Measurements from ENCODE around the gene MYO5C. TPM values are rescaled to one million over a fixed set of nuclear protein-coding genes. Genes with fewer than 3 reads are reported as not detected.
"Not testable (repeated sequence)": the region's sequence is repeated elsewhere in the genome, so short reads cannot be mapped to it uniquely, and the experiment has no call there.

Gene MYO5C
- total RNA-seq, 1 donor from 2014 or later = 23.0 TPM

DNA sequence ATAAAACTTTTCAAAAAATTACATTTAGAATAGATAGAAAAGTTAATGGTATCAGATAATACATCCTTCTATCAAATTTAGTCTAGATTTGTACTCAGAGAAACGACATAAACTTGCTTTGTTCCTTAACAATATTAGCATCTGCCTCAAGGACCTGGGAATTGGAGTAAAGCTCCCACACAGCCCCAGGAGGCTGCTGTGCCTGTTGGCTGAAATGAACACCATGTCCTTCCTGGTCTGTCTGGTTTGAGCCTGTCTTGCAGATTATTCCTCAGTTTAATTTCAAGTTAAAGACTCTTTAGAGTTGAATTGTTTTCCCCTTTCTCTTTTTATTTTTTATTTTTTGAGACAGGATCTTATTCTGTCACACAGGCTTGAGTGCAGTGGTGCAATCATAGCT is 123.8 kb downstream of the MYO5C start:
- H3K9me3 Mint-ChIP-seq = peaks cover 5% of the 10 kb centered on the region
- peaks cover 2% of the 10 kb centered on the region for H3K4me1 Mint-ChIP-seq
- H3K27me3 Mint-ChIP-seq (ENCODE audit: low read depth) = no peaks in the 10 kb centered on the region
- H3K36me3 Mint-ChIP-seq = peaks cover 4% of the 10 kb centered on the region
- no peak overlapping the region for H3K4me3 Mint-ChIP-seq
- TF ChIP-seq, protein P1, sequence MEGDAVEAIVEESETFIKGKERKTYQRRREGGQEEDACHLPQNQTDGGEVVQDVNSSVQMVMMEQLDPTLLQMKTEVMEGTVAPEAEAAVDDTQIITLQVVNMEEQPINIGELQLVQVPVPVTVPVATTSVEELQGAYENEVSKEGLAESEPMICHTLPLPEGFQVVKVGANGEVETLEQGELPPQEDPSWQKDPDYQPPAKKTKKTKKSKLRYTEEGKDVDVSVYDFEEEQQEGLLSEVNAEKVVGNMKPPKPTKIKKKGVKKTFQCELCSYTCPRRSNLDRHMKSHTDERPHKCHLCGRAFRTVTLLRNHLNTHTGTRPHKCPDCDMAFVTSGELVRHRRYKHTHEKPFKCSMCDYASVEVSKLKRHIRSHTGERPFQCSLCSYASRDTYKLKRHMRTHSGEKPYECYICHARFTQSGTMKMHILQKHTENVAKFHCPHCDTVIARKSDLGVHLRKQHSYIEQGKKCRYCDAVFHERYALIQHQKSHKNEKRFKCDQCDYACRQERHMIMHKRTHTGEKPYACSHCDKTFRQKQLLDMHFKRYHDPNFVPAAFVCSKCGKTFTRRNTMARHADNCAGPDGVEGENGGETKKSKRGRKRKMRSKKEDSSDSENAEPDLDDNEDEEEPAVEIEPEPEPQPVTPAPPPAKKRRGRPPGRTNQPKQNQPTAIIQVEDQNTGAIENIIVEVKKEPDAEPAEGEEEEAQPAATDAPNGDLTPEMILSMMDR (IDR thresholded peaks at IDR 0.05; ENCODE audit: unreplicated experiment) = no peak
- H3K27ac Mint-ChIP-seq = no peak overlapping the region
- no peak for DNase-seq (ENCODE audit: low spot score in 2 of 2, unreplicated experiment in 2 of 2)

DNA sequence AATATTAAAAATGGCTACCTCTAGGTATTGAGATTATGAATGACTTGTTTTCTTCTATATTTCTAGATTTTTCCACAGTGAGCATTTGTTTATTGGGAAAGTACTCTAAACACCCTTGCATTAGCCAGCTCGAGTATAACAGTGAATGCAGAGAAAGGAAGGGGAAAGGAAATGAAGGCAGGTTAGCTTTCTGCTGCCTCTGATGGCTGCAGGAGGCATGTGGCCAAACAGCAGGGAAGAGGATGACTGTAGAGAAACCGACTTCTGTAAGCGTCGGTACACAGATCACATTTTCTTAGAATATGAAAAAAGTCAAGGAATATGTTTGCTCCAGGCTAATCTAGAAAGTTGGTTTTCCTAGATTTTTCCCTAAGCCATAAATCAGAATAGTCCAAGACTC is 124.2 kb downstream of the MYO5C start:
- H3K27me3 Mint-ChIP-seq (ENCODE audit: low read depth) = no peaks in the 10 kb centered on the region
- H3K4me1 Mint-ChIP-seq = peaks cover 2% of the 10 kb centered on the region
- peaks cover 5% of the 10 kb centered on the region for H3K9me3 Mint-ChIP-seq
- TF ChIP-seq, protein P1 (IDR thresholded peaks at IDR 0.05; ENCODE audit: unreplicated experiment) = no peak
- peak overlapping the region; percentile 10 for H3K27ac Mint-ChIP-seq
- no peak overlapping the region for H3K4me3 Mint-ChIP-seq
- DNase-seq (ENCODE audit: low spot score in 2 of 2, unreplicated experiment in 2 of 2) = no peak
- peaks cover 4% of the 10 kb centered on the region for H3K36me3 Mint-ChIP-seq

DNA sequence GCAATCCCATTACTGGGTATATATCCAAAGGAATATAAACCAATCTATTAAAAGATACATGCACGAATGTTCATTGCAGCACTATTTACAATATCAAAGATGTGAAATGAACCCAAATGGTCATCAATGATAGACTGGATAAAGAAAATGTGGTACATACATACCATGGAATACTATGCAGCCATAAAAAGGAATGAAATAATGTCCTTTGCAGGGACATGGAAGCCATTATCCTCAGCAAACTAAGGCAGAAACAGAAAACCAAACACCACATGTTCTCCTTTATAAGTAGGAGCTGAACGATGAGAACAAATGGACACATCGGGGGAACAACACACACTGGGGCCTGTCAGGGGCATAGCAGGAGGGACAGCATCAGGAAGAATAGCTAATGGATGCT is 125.4 kb downstream of the MYO5C start:
- not testable (repeated sequence) for H3K27ac Mint-ChIP-seq; H3K9me3 Mint-ChIP-seq; H3K4me1 Mint-ChIP-seq; H3K4me3 Mint-ChIP-seq; DNase-seq (ENCODE audit: low spot score in 2 of 2, unreplicated experiment in 2 of 2); H3K36me3 Mint-ChIP-seq; H3K27me3 Mint-ChIP-seq (ENCODE audit: low read depth)

DNA sequence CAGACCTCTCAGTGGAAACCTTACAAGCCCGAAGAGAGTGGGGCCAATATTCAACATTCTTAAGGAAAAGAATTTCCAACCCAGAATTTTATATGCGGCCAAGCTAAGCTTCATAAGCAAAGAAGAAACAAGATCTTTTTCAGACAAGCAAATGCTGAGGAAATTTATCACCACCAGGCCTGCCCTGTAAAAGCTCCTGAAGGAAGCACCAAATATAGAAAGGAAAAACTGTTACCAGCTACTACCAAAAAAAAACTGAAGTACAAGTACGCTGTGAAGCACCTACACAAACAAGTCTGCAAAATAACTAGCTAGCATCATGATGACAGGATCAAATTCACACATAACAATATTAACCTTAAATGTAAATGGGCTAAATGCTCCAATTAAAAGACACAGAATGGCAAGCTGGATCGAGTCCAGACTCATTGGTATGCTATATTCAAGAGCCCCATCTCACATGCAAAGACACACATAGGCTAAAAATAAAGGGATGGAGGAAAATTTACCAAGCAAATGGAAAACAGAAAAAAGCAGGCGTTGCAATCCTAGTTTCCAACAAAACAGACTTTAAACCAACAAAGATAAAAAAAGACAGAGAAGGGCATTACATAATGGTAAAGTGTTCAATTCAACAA is 130.0 kb downstream of the MYO5C start:
- H3K27ac Mint-ChIP-seq; H3K4me1 Mint-ChIP-seq; H3K4me3 Mint-ChIP-seq; DNase-seq (ENCODE audit: low spot score in 2 of 2, unreplicated experiment in 2 of 2); H3K27me3 Mint-ChIP-seq (ENCODE audit: low read depth): not testable (repeated sequence)
- H3K9me3 Mint-ChIP-seq = peaks cover 10% of the 10 kb centered on the region
- H3K36me3 Mint-ChIP-seq = peaks cover 15% of the 10 kb centered on the region

- Mint-ChIP-seq H3K4me1 (no peaks in the 10 kb centered on the region), H3K27ac (no peak overlapping the region), H3K9me3 (peaks cover 9% of the 10 kb centered on the region), H3K27me3 (ENCODE audit: low read depth) (no peaks in the 10 kb centered on the region), H3K36me3 (peaks cover 16% of the 10 kb centered on the region), H3K4me3 (no peak overlapping the region)
- DNase-seq (ENCODE audit: low spot score in 2 of 2, unreplicated experiment in 2 of 2) = no peak
- TF ChIP-seq, protein P1 (IDR thresholded peaks at IDR 0.05; ENCODE audit: unreplicated experiment) = no peak
Measured at GRCh38 chr15:52164631-52165265, 130.9 kb downstream of the MYO5C start.

DNA sequence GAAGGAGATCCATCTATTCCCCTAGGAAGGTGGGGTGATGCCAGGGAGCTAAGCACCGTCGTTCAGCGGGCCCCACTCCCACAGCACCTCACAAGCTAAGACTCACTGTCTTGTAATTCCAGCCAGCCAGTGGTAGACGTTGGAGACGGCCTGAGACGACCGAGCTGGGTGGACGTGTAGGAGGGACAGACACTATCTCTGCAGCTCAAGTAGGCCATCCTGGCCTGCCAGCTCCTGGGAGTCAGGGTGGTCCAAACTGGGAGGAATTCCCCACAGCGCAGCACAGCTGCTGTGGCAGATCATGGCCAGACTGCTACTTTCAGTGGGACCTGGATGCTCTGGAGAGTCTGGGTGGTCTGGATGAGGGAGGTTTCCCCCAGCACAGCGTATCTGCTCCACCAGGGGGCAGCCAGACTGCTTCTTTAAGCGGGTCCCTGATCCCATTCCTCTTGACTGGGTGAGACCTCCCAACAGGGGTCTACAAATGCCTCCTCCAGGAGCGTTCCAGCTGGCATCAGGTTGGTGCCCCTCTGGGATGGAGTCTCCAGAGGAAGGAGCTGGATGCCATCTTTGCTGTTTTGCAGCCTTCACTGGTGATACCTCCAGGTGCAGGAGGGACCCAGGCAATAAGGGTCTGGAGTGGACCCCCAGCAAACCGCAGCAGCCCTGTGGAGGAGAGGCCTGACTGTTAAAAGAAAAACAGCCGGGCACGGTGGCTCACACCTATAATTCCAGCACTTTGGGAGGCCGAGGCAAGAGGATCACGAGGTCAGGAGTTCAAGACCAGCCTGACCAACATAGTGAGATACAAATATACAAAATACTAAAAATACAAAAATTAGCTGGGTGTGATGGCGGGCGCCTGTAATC is 132.0 kb downstream of the MYO5C start:
- DNase-seq (ENCODE audit: low spot score in 2 of 2, unreplicated experiment in 2 of 2) = no peak
- Mint-ChIP-seq H3K27ac (no peak overlapping the region), H3K27me3 (ENCODE audit: low read depth) (no peaks in the 10 kb centered on the region), H3K4me1 (no peaks in the 10 kb centered on the region), H3K36me3 (peaks cover 14% of the 10 kb centered on the region), H3K4me3 (no peak overlapping the region), H3K9me3 (peaks cover 6% of the 10 kb centered on the region)
- TF ChIP-seq, protein P1 (IDR thresholded peaks at IDR 0.05; ENCODE audit: unreplicated experiment) = peak; percentile 32
